Ectodermal cell (in vitro differentiated cells): ENCODE data around the gene MAP3K14.

Source experiments
- H3K27ac ChIP-seq: 2 replicates; pipeline ENCODE4 v1.7.0; 2013; ENCODE audit warnings: mild to moderate bottlenecking, low read depth, low read length; ENCODE audit not compliant: insufficient read depth, poor library complexity, severe bottlenecking
- H3K27me3 ChIP-seq: 2 replicates; pipeline ENCODE4 v1.7.0; 2013; ENCODE audit warnings: mild to moderate bottlenecking, low read length; ENCODE audit not compliant: insufficient read depth, control insufficient read depth, poor library complexity, severe bottlenecking
- H3K36me3 ChIP-seq: one replicate; pipeline ENCODE4 v1.7.0; 2013; ENCODE audit warnings: low read length; ENCODE audit not compliant: control insufficient read depth, insufficient read depth
- H3K4me1 ChIP-seq: one replicate; pipeline ENCODE4 v1.7.0; 2013; ENCODE audit warnings: low read length; ENCODE audit not compliant: control insufficient read depth, insufficient read depth
- H3K4me3 ChIP-seq: 2 replicates; pipeline ENCODE4 v1.7.0; 2013; ENCODE audit warnings: low read depth, low read length, control low read depth; ENCODE audit not compliant: insufficient read depth
- H3K9me3 ChIP-seq: 2 replicates; pipeline ENCODE4 v1.7.0; 2013; ENCODE audit warnings: mild to moderate bottlenecking, low read length, moderate library complexity; ENCODE audit not compliant: control insufficient read depth
- WGBS, 2 experiments: methylation state at CpG; one replicate each; pipeline ENCODE4 v1.1.7; 2013; ENCODE audit warnings: missing lambda C conversion rate in 2 of 2; 5-methylcytosine and 5-hydroxymethylcytosine counted together

Gene MAP3K14

GRCh38 chr17:45228763-45229539 lies 87.9 kb downstream of the MAP3K14 start:
- Histone ChIP-seq H3K36me3 (no peaks in the 10 kb centered on the region), H3K4me3 (no peak overlapping the region), H3K27ac (no peak overlapping the region), H3K27me3 (peaks cover 4% of the 10 kb centered on the region), H3K4me1 (peaks cover 14% of the 10 kb centered on the region), H3K9me3 (no peaks in the 10 kb centered on the region)
- 36 to 42% methylated on average over 19 of the region's 19 CpGs for WGBS, 2 experiments

- WGBS, 2 experiments = 79 to 82% methylated on average over 17 of the region's 17 CpGs
- H3K36me3 ChIP-seq = no peaks in the 10 kb centered on the region
- no peaks in the 10 kb centered on the region for H3K9me3 ChIP-seq
- no peak overlapping the region for H3K4me3 ChIP-seq
- H3K27me3 ChIP-seq = peaks cover 12% of the 10 kb centered on the region
- no peak overlapping the region for H3K27ac ChIP-seq
- H3K4me1 ChIP-seq = peaks cover 14% of the 10 kb centered on the region
These were observed 88.7 kb downstream of the MAP3K14 start for GRCh38 chr17:45227926-45228762.

- Histone ChIP-seq H3K27ac (no peak overlapping the region), H3K4me3 (no peak overlapping the region), H3K4me1 (peaks cover 14% of the 10 kb centered on the region), H3K27me3 (peaks cover 21% of the 10 kb centered on the region), H3K9me3 (no peaks in the 10 kb centered on the region), H3K36me3 (no peaks in the 10 kb centered on the region)
- 90 to 94% methylated on average over 8 of the region's 8 CpGs for WGBS, 2 experiments
These were observed 89.5 kb downstream of the MAP3K14 start for GRCh38 chr17:45227101-45227925.

DNA sequence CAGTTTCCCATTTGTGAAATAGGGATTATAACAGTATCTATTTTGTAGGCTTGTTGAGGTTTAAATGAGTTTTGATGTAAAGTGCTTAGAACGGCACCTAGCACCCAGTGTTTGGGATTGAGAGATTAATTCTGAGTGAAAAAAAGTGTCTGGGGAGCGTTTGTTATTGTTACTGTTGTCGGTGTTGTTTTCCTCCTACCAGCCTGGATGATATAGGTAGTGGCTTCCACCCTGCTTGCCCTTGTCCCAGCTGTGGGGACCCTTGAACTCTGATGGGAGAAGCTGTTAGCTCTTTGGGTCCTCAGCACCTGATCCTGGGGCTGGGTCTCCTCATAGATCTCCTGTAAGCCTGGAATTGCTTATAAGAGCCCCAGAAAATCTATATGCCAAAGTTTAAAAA lies 90.2 kb downstream of the MAP3K14 start:
- 89 to 93% methylated on average over 3 of the region's 3 CpGs for WGBS, 2 experiments
- peaks cover 28% of the 10 kb centered on the region for H3K27me3 ChIP-seq

GRCh38 chr17:45225964-45226530 lies 90.8 kb downstream of the MAP3K14 start:
- Histone ChIP-seq H3K36me3 (no peaks in the 10 kb centered on the region), H3K9me3 (no peaks in the 10 kb centered on the region), H3K27me3 (peaks cover 33% of the 10 kb centered on the region), H3K4me1 (peaks cover 15% of the 10 kb centered on the region), H3K4me3 (no peak overlapping the region), H3K27ac (no peak overlapping the region)
- WGBS, 2 experiments = 71 to 75% methylated on average over 11 of the region's 11 CpGs

More for the DNA sequence above, 90.2 kb downstream of the MAP3K14 start:
- Histone ChIP-seq H3K9me3 (no peaks in the 10 kb centered on the region), H3K36me3 (no peaks in the 10 kb centered on the region), H3K27ac (no peak overlapping the region), H3K4me3 (no peak overlapping the region), H3K4me1 (peaks cover 14% of the 10 kb centered on the region)

- H3K27ac ChIP-seq = no peak overlapping the region
- 78 to 83% methylated on average over 7 of the region's 7 CpGs for WGBS, 2 experiments
- no peaks in the 10 kb centered on the region for H3K36me3 ChIP-seq
- H3K9me3 ChIP-seq = no peaks in the 10 kb centered on the region
- no peak overlapping the region for H3K4me3 ChIP-seq
- H3K4me1 ChIP-seq = peaks cover 18% of the 10 kb centered on the region
- peaks cover 42% of the 10 kb centered on the region for H3K27me3 ChIP-seq
These were observed 91.6 kb downstream of the MAP3K14 start for GRCh38 chr17:45225051-45225700.

GRCh38 chr17:45224671-45225050 lies 92.2 kb downstream of the MAP3K14 start:
- no peak overlapping the region for H3K4me3 ChIP-seq
- no peaks in the 10 kb centered on the region for H3K9me3 ChIP-seq
- H3K36me3 ChIP-seq = no peaks in the 10 kb centered on the region
- 91 to 92% methylated on average over 9 of the region's 9 CpGs for WGBS, 2 experiments
- H3K4me1 ChIP-seq = peaks cover 16% of the 10 kb centered on the region
- peaks cover 47% of the 10 kb centered on the region for H3K27me3 ChIP-seq
- H3K27ac ChIP-seq = no peak overlapping the region

GRCh38 chr17:45223539-45224528 lies 93.0 kb downstream of the MAP3K14 start:
- Histone ChIP-seq H3K27ac (no peak overlapping the region), H3K9me3 (no peaks in the 10 kb centered on the region), H3K36me3 (no peaks in the 10 kb centered on the region), H3K27me3 (peaks cover 55% of the 10 kb centered on the region), H3K4me1 (peaks cover 7% of the 10 kb centered on the region), H3K4me3 (no peak overlapping the region)
- WGBS, 2 experiments = 91 to 94% methylated on average over 12 of the region's 12 CpGs
